CD14-positive monocyte (primary cell): Measurements from ENCODE around the gene ANKRD37. TPM values are rescaled to one million over a fixed set of nuclear protein-coding genes. Genes with fewer than 3 reads are reported as not detected.

Source experiments
- DNase-seq, 3 donors: peaks; one replicate each; pipeline ENCODE4 v3.0.0-alpha.2; 2011 to 2022
- H2AFZ ChIP-seq: 2 replicates; pipeline ENCODE4 v1.6.0; 2012; ENCODE audit warnings: mild to moderate bottlenecking, low read depth, low read length, inconsistent platforms; ENCODE audit not compliant: insufficient read depth, poor library complexity, severe bottlenecking
- H3K27ac ChIP-seq, 2 donors: 1 replicate in 1 of 2; 2 replicates in 1 of 2; pipeline ENCODE4 v1.5.1; 2012 to 2013; ENCODE audit warnings: low read length in 2 of 2, control low read depth in 1 of 2, inconsistent platforms in 1 of 2, low read depth in 1 of 2, mild to moderate bottlenecking in 1 of 2
- H3K27me3 ChIP-seq, 2 donors: one replicate each; pipeline versions ENCODE4 v1.6.0 to v1.6.1; 2011 to 2013; ENCODE audit warnings: low read length in 2 of 2; ENCODE audit not compliant: control insufficient read depth in 2 of 2, insufficient read depth in 2 of 2
- H3K36me3 ChIP-seq, 2 donors: replicated peaks in 1 of 2; 1 replicate in 1 of 2; 2 replicates in 1 of 2; pipeline versions ENCODE4 v1.5.1 to v1.6.1; 2012 to 2013; ENCODE audit warnings: low read length in 2 of 2, control low read depth in 1 of 2, inconsistent platforms in 1 of 2, mild to moderate bottlenecking in 1 of 2; ENCODE audit not compliant: insufficient read depth in 2 of 2, control insufficient read depth in 1 of 2
- H3K4me1 ChIP-seq, 2 donors: 1 replicate in 1 of 2; 2 replicates in 1 of 2; pipeline versions ENCODE4 v1.5.1 to v1.6.1; 2012 to 2013; ENCODE audit warnings: low read length in 2 of 2, control low read depth in 1 of 2, inconsistent platforms in 1 of 2, mild to moderate bottlenecking in 1 of 2, moderate library complexity in 1 of 2; ENCODE audit not compliant: insufficient read depth in 2 of 2, control insufficient read depth in 1 of 2
- H3K4me2 ChIP-seq: replicated peaks from 2 replicates; pipeline ENCODE3; 2012; ENCODE audit warnings: low read length, moderate library complexity, mild to moderate bottlenecking; ENCODE audit not compliant: poor library complexity, severe bottlenecking; ENCODE audit errors: extremely low read depth
- H3K4me3 ChIP-seq, 3 experiments: fragments of 200-600 bp in 1 of 3; sonication (generic) in 1 of 3; replicated peaks in 1 of 3; 1 replicate in 2 of 3; 2 replicates in 1 of 3; pipeline ENCODE4 v1.5.1; 2011 to 2013; ENCODE audit warnings: low read length in 3 of 3, mild to moderate bottlenecking in 3 of 3, control low read depth in 2 of 3, low read depth in 2 of 3, inconsistent platforms in 1 of 3, moderate library complexity in 1 of 3
- H3K79me2 ChIP-seq: 2 replicates; pipeline ENCODE4 v1.6.0; 2012; ENCODE audit warnings: mild to moderate bottlenecking, control low read depth, inconsistent platforms, low read length, moderate library complexity; ENCODE audit not compliant: insufficient read depth
- H3K9ac ChIP-seq: 2 replicates; pipeline ENCODE4 v1.6.0; 2017; ENCODE audit warnings: low read length, mild to moderate bottlenecking; ENCODE audit not compliant: insufficient read depth, poor library complexity, severe bottlenecking
- H3K9me3 ChIP-seq, 2 donors: replicated peaks in 1 of 2; 1 replicate in 1 of 2; 2 replicates in 1 of 2; pipeline versions ENCODE4 v1.5.1 to v1.6.1; 2012 to 2013; ENCODE audit warnings: low read length in 2 of 2, control low read depth in 1 of 2; ENCODE audit not compliant: control insufficient read depth in 1 of 2, insufficient read depth in 1 of 2
- H4K20me1 ChIP-seq: 2 replicates; pipeline ENCODE4 v1.6.0; 2012; ENCODE audit warnings: mild to moderate bottlenecking, low read length, control low read depth, moderate library complexity; ENCODE audit not compliant: insufficient read depth
- H3K27ac Mint-ChIP-seq, 7 donors: one replicate each; pipeline ENCODE4 v1.8.0; 2020; ENCODE audit warnings: mild to moderate bottlenecking in 7 of 7, mixed read lengths in 7 of 7, moderate library complexity in 6 of 7, inconsistent platforms in 2 of 7
- H3K27me3 Mint-ChIP-seq, 3 donors: one replicate each; pipeline ENCODE4 v1.8.0; 2021 to 2022; ENCODE audit warnings: low read depth in 3 of 3, mild to moderate bottlenecking in 3 of 3, mixed read lengths in 3 of 3, moderate library complexity in 3 of 3, inconsistent platforms in 1 of 3
- H3K36me3 Mint-ChIP-seq, 2 donors: one replicate each; pipeline ENCODE4 v1.8.0; 2020; ENCODE audit warnings: mixed read lengths in 2 of 2, inconsistent platforms in 1 of 2, mild to moderate bottlenecking in 1 of 2
- H3K4me1 Mint-ChIP-seq: one replicate; pipeline ENCODE4 v1.8.0; 2020; ENCODE audit warnings: mild to moderate bottlenecking, mixed read lengths
- H3K4me3 Mint-ChIP-seq, 2 donors: one replicate each; pipeline ENCODE4 v1.8.0; 2020; ENCODE audit warnings: mild to moderate bottlenecking in 2 of 2, mixed read lengths in 2 of 2, moderate library complexity in 1 of 2
- H3K9me3 Mint-ChIP-seq, 7 donors: one replicate each; pipeline ENCODE4 v1.8.0; 2020 to 2022; ENCODE audit warnings: mixed read lengths in 7 of 7, mild to moderate bottlenecking in 6 of 7, moderate library complexity in 6 of 7, inconsistent platforms in 2 of 7
- WGBS: methylation state at CpG from one replicate; pipeline ENCODE4 v1.1.5; 2013; ENCODE audit warnings: missing lambda C conversion rate; ENCODE audit not compliant: insufficient coverage; 5-methylcytosine and 5-hydroxymethylcytosine counted together
- intact Hi-C, 2 donors: fragments of 100-400 bp; cut with micrococcal nuclease; formaldehyde crosslinking; loops; one replicate each; pipeline versions ENCODE4 v1.15.0 to v1.15.1; 2023
- polyA plus RNA-seq, 3 donors: library from polyadenylated mRNA; depleted of rRNA in 1 of 3; unstranded in 2 of 3; stranded (reverse) in 1 of 3; fragments of 300-500 nt in 2 of 3; fragments of >200 nt in 1 of 3; fragmentation: Illumina TruSeq in 2 of 3; gene quantifications; 1 replicate in 2 of 3; 2 replicates in 1 of 3; pipeline ENCODE4 v1.2.3, GENCODE V29; 2012 to 2021
- TF ChIP-seq, protein P1 (sequence below): fragments of 200-600 bp; IDR thresholded peaks from one replicate; pipeline ENCODE4 v1.8.0; 2022; ENCODE audit warnings: antibody characterized with exemption, mild to moderate bottlenecking

The ANKRD37 gene
- polyA plus RNA-seq, 3 donors, result 4.2 to 6.5 (median 5.4) TPM

DNA sequence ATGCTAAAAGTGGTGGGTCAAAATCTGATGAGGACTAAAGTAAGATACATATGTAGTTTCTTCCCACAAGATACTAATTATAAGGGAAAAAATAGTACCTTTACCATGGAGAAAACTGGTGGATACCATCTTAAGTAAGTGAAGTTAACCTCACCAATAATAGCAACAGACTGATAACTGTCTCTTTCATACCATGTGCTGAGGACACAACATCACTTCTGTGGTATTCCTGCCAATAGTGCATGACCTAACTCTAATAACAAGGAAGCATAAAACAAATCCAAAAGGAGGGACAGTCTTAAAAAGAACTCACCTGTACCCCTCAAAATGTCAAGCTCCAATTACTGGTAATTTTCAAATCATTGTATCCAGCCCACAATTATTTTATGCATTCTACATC lies 20.3 kb downstream of the ANKRD37 start:
- H3K4me3 Mint-ChIP-seq, result no peak overlapping the region
- no peak overlapping the region for H2AFZ ChIP-seq
- H3K4me2 ChIP-seq, result no peak overlapping the region
- no peaks in the 10 kb centered on the region for H3K27me3 Mint-ChIP-seq
- DNase-seq, result no peak
- TF ChIP-seq, protein P1, sequence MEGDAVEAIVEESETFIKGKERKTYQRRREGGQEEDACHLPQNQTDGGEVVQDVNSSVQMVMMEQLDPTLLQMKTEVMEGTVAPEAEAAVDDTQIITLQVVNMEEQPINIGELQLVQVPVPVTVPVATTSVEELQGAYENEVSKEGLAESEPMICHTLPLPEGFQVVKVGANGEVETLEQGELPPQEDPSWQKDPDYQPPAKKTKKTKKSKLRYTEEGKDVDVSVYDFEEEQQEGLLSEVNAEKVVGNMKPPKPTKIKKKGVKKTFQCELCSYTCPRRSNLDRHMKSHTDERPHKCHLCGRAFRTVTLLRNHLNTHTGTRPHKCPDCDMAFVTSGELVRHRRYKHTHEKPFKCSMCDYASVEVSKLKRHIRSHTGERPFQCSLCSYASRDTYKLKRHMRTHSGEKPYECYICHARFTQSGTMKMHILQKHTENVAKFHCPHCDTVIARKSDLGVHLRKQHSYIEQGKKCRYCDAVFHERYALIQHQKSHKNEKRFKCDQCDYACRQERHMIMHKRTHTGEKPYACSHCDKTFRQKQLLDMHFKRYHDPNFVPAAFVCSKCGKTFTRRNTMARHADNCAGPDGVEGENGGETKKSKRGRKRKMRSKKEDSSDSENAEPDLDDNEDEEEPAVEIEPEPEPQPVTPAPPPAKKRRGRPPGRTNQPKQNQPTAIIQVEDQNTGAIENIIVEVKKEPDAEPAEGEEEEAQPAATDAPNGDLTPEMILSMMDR, result no peak
- H3K79me2 ChIP-seq, result no peaks in the 10 kb centered on the region
- peaks cover 3% of the 10 kb centered on the region for H3K4me1 Mint-ChIP-seq
- no peaks in the 10 kb centered on the region for H3K27me3 ChIP-seq
- H3K9me3 Mint-ChIP-seq, result no peaks in the 10 kb centered on the region
- H3K36me3 Mint-ChIP-seq, result peaks cover 39 to 42% of the 10 kb centered on the region in 2 donors
- peaks cover 30 to 76% of the 10 kb centered on the region in 2 donors for H3K36me3 ChIP-seq
- no peak overlapping the region for H3K9ac ChIP-seq
- intact Hi-C loops, result no loop called here
- H3K27ac ChIP-seq, result no peak overlapping the region
- H3K27ac Mint-ChIP-seq, result no peak overlapping the region
- H3K4me1 ChIP-seq, result peaks cover 0 to 4% of the 10 kb centered on the region in 2 donors
- H3K4me3 ChIP-seq, result no peak overlapping the region
- no peaks in the 10 kb centered on the region for H4K20me1 ChIP-seq
- no peaks in the 10 kb centered on the region for H3K9me3 ChIP-seq

DNA sequence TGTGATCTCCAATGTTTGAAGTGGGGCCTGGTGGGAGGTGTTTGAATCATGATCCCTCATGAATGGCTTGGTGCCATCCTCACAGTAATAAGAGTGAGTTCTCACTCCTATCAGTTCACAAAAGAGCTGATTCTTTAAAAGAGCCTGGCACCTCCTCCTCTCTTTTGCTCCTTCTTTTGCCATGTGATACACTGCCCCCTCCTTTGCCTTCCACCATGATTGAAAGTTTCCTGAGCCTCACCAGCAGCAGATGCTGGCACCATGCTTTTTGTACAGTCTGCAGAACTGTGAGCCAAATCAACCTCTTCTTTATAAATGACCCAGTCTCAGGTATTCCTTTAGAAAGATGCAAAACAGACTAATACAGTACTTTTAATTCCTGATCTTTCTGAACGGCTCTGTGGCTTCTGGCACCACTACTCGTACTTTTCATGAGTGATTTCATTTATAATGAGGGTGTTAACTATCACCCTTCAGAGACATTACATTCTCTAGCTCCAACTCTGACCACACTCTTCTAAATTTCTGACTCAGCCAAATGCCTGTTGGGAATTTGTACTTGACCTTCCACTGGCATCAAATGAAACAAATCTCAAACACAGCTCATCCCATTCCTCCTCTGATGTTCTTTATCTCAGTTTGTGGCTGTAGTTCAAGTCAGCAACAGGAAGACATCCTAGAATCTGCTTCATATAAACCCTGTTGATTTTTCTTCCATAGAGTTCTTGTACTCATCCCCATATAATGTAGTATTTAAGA lies 24.9 kb downstream of the ANKRD37 start:
- H3K9me3 ChIP-seq, result no peaks in the 10 kb centered on the region
- no peaks in the 10 kb centered on the region for H4K20me1 ChIP-seq
- H3K79me2 ChIP-seq, result peaks cover 10% of the 10 kb centered on the region
- Mint-ChIP-seq H3K4me3 (no peak overlapping the region), H3K36me3 (peaks cover 24 to 37% of the 10 kb centered on the region in 2 donors), H3K27me3 (peaks cover 2 to 7% (median 2%) of the 10 kb centered on the region in 3 donors), H3K27ac (peak overlapping the region in 1 of 7 donors; percentile 16), H3K4me1 (peaks cover 16% of the 10 kb centered on the region), H3K9me3 (peaks cover 0 to 4% (median 0%) of the 10 kb centered on the region in 7 donors)
- H3K9ac ChIP-seq, result no peak overlapping the region
- H2AFZ ChIP-seq, result no peak overlapping the region
- H3K27ac ChIP-seq, result no peak overlapping the region
- no peaks in the 10 kb centered on the region for H3K27me3 ChIP-seq
- no peak for DNase-seq
- H3K4me2 ChIP-seq, result no peak overlapping the region
- peaks cover 11 to 15% of the 10 kb centered on the region in 2 donors for H3K4me1 ChIP-seq
- WGBS, result no CpG with 5 or more reads among the region's 2 CpGs
- intact Hi-C loops, result no loop called here
- H3K4me3 ChIP-seq, result no peak overlapping the region
- H3K36me3 ChIP-seq, result peaks cover 15 to 43% of the 10 kb centered on the region in 2 donors
- TF ChIP-seq, protein P1, result no peak
